Tracheal epithelial cell (primary cell): ENCODE results near the gene DISP3. TPM values are rescaled to one million over a fixed set of nuclear protein-coding genes. Genes with fewer than 3 reads are reported as not detected.

Experiments
- total RNA-seq: library from RNA; depleted of rRNA; stranded (reverse); fragments of >200 nt; gene quantifications from 2 replicates; pipeline ENCODE4 v1.2.1, GENCODE V29; 2014

The DISP3 gene
- under 0.01 and 1.2 TPM in 2 replicates for total RNA-seq

GRCh38 chr1:11478571-11479374 lies at the start of gene DISP3:
Gene DISP3, plus strand, starts transcription at chr1:11479155. Its CDS starts 21,838 bp downstream, at chr1:11500993.

Other genes starting within 250 kb of the DISP3 start
- gene MTOR, start 216.6 kb upstream of the DISP3 start, total RNA-seq = 28.6 and 34.9 TPM in 2 replicates
- gene UBIAD1, start 206.0 kb upstream of the DISP3 start, total RNA-seq = 7.0 and 7.2 TPM in 2 replicates
- gene FBXO2, start 175.3 kb downstream of the DISP3 start, total RNA-seq = 54.8 and 78.6 TPM in 2 replicates
- 18.5 and 21.7 TPM in 2 replicates for gene FBXO44, start 175.7 kb downstream of the DISP3 start, total RNA-seq
- gene FBXO6, start 185.0 kb downstream of the DISP3 start, total RNA-seq = 8.2 and 14.9 TPM in 2 replicates
- gene MAD2L2, start 202.0 kb downstream of the DISP3 start, total RNA-seq = 34.0 and 55.2 TPM in 2 replicates
- under 0.01 TPM in 1 of 2 replicates, not detected in the other for gene DRAXIN, start 212.6 kb downstream of the DISP3 start, total RNA-seq